ENCODE results near the gene PRKAG2.

PRKAG2 gene

DNA sequence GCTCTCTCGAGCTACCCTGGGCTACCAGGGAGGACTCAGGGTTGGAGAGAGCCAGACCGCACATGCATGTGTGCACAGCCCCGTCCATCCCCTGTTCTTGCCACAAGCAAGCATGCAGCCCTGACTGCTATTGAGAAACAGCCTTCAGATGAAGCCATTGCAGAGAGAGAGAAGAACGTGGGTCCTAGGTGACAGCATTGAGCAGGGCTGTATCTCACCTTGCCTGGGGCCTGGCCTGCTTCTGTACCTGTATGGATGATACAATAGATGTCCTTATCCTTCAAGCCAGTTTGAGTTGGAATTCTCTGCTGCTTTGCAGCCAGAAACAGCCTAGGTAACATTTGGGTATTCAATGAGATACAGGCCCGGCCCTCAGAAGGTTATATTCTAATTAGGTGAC, 229.9 kb downstream of the PRKAG2 start:
- Mint-ChIP-seq H3K9me3 (peaks cover 2% of the 10 kb centered on the region), H3K27me3 (no peaks in the 10 kb centered on the region), H3K36me3 (peaks cover 25% of the 10 kb centered on the region), H3K27ac (no peak overlapping the region), H3K4me3 (no peak overlapping the region), H3K4me1 (no peaks in the 10 kb centered on the region)
- ATAC-seq, result no peak

DNA sequence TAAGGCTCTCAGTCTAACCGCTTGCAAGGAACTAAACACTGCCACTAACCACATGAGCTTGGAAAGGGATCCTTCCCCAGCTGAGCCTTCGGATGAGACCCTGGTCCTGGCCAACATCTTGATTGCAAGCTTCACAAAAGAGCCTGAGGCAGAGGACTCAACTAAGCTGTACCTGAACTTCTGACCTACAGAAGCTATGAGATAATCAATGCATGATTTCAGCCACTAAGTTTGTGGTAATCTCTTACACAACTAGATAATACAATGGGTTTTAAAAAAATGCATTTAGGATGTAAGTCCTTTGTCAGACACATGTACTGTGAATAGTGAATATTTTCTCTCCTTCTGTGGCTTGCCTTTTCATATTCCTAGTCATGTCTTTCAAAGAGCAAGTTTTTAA, 231.6 kb downstream of the PRKAG2 start:
- Mint-ChIP-seq H3K4me3 (no peak overlapping the region), H3K27me3 (no peaks in the 10 kb centered on the region), H3K9me3 (peaks cover 2% of the 10 kb centered on the region), H3K4me1 (peaks cover 4% of the 10 kb centered on the region), H3K36me3 (peaks cover 18% of the 10 kb centered on the region), H3K27ac (no peak overlapping the region)
- no peak for ATAC-seq

- peaks cover 4% of the 10 kb centered on the region for H3K4me1 Mint-ChIP-seq
- H3K36me3 Mint-ChIP-seq, result peaks cover 18% of the 10 kb centered on the region
- no peak overlapping the region for H3K27ac Mint-ChIP-seq
- no peak for ATAC-seq
- H3K4me3 Mint-ChIP-seq, result no peak overlapping the region
- peaks cover 2% of the 10 kb centered on the region for H3K9me3 Mint-ChIP-seq
- no peaks in the 10 kb centered on the region for H3K27me3 Mint-ChIP-seq
Observed at GRCh38 chr7:151644554-151644953, 232.4 kb downstream of the PRKAG2 start.

- no peak overlapping the region for H3K27ac Mint-ChIP-seq
- H3K4me1 Mint-ChIP-seq, result peaks cover 4% of the 10 kb centered on the region
- H3K27me3 Mint-ChIP-seq, result no peaks in the 10 kb centered on the region
- H3K36me3 Mint-ChIP-seq, result peaks cover 13% of the 10 kb centered on the region
- ATAC-seq, result no peak
- H3K4me3 Mint-ChIP-seq, result no peak overlapping the region
- peaks cover 2% of the 10 kb centered on the region for H3K9me3 Mint-ChIP-seq
Observed at GRCh38 chr7:151642746-151643145, 234.2 kb downstream of the PRKAG2 start.

DNA sequence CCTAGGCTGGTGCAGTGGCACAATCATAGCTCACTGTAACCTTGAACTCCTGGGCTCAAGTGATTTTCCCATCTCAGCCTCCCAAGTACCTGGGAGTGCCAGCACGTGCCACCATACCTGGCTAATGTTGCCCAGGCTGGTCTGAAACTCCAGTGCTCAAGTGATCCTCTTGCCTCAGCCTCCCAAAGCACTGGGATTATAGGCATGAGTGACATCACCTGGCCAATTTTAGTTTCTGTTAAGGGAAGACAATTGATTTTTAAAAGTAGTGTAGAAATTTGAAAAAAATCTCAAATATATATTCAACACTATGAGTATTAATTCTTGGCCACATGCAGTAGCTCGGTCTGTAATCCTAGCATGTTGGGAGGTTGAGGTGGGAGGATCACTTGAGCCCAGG, 235.3 kb downstream of the PRKAG2 start:
- Mint-ChIP-seq H3K9me3 (no peaks in the 10 kb centered on the region), H3K36me3 (peaks cover 1% of the 10 kb centered on the region), H3K27ac (no peak overlapping the region), H3K27me3 (no peaks in the 10 kb centered on the region), H3K4me1 (peaks cover 4% of the 10 kb centered on the region), H3K4me3 (no peak overlapping the region)
- no peak for ATAC-seq

- no peak for ATAC-seq
- Mint-ChIP-seq H3K27ac (no peak overlapping the region), H3K4me3 (no peak overlapping the region), H3K27me3 (no peaks in the 10 kb centered on the region), H3K9me3 (peaks cover 4% of the 10 kb centered on the region), H3K4me1 (peaks cover 12% of the 10 kb centered on the region), H3K36me3 (peaks cover 6% of the 10 kb centered on the region)
Observed at GRCh38 chr7:151637781-151638261, 239.1 kb downstream of the PRKAG2 start.

GRCh38 chr7:151634643-151635042, 242.3 kb downstream of the PRKAG2 start:
- peaks cover 6% of the 10 kb centered on the region for H3K36me3 Mint-ChIP-seq
- no peak for ATAC-seq
- no peaks in the 10 kb centered on the region for H3K27me3 Mint-ChIP-seq
- H3K4me1 Mint-ChIP-seq, result peaks cover 19% of the 10 kb centered on the region
- H3K4me3 Mint-ChIP-seq, result no peak overlapping the region
- H3K9me3 Mint-ChIP-seq, result peaks cover 4% of the 10 kb centered on the region
- H3K27ac Mint-ChIP-seq, result no peak overlapping the region

- no peaks in the 10 kb centered on the region for H3K27me3 Mint-ChIP-seq
- H3K4me1 Mint-ChIP-seq, result peaks cover 24% of the 10 kb centered on the region
- H3K9me3 Mint-ChIP-seq, result peaks cover 4% of the 10 kb centered on the region
- H3K36me3 Mint-ChIP-seq, result peaks cover 6% of the 10 kb centered on the region
- H3K27ac Mint-ChIP-seq, result peak overlapping the region; percentile 99
- H3K4me3 Mint-ChIP-seq, result peak overlapping the region; percentile 97
- no peak for ATAC-seq
Observed at GRCh38 chr7:151633516-151633812, 243.5 kb downstream of the PRKAG2 start.

- H3K4me1 Mint-ChIP-seq, result peaks cover 24% of the 10 kb centered on the region
- peak overlapping the region; percentile 99 for H3K27ac Mint-ChIP-seq
- H3K4me3 Mint-ChIP-seq, result peak overlapping the region; percentile 97
- peaks cover 6% of the 10 kb centered on the region for H3K36me3 Mint-ChIP-seq
- H3K9me3 Mint-ChIP-seq, result peaks cover 4% of the 10 kb centered on the region
- H3K27me3 Mint-ChIP-seq, result no peaks in the 10 kb centered on the region
- ATAC-seq, result peak; percentile 82
Observed at GRCh38 chr7:151632750-151633515, 244.0 kb downstream of the PRKAG2 start.

GRCh38 chr7:151631953-151632749, 244.8 kb downstream of the PRKAG2 start:
- Mint-ChIP-seq H3K4me1 (peaks cover 24% of the 10 kb centered on the region), H3K36me3 (peaks cover 6% of the 10 kb centered on the region), H3K9me3 (peaks cover 4% of the 10 kb centered on the region), H3K27ac (peak overlapping the region; percentile 99), H3K27me3 (no peaks in the 10 kb centered on the region), H3K4me3 (peak overlapping the region; percentile 97)
- ATAC-seq, result peak; percentile 93

GRCh38 chr7:151631570-151631952, 245.4 kb downstream of the PRKAG2 start:
- Mint-ChIP-seq H3K4me1 (peaks cover 24% of the 10 kb centered on the region), H3K27me3 (no peaks in the 10 kb centered on the region), H3K27ac (peak overlapping the region; percentile 74), H3K36me3 (peaks cover 6% of the 10 kb centered on the region), H3K9me3 (peaks cover 4% of the 10 kb centered on the region), H3K4me3 (peak overlapping the region; percentile 83)
- ATAC-seq, result no peak

DNA sequence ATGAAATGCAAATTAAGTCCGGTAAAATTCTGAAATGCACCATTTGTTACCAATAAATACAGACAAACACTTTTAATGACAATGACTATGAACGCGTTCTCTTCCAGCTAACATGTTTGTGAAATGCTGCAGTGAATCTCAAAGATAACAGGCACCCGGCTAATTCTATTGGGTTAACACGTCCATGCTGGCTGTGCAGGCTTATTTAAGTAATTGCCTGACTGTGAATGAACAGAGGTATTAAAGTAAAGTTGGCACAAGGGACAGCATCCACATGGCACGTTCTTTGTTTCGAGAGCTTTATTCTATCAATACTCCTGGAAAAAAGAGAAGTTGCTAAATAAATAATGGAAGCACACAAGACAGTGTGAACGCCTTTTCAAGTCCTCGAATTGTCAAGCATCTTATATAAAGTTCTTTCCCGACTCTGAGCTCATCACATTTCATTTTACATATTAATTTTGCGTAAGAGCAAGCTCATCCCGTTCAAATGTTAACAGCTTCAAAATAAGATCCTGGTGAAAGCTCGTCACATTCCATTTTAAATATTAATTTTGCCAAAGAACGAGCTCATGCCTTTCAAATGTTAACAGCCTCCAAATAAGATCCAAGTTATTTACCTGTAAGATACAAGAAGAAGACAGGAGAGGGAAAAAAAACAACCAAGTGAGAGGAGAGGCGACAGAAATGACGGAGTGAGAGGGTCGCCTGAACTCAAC, 245.9 kb downstream of the PRKAG2 start:
- Mint-ChIP-seq H3K9me3 (peaks cover 4% of the 10 kb centered on the region), H3K4me1 (peaks cover 24% of the 10 kb centered on the region), H3K27ac (peak overlapping the region; percentile 74), H3K36me3 (peaks cover 6% of the 10 kb centered on the region), H3K4me3 (peak overlapping the region; percentile 83), H3K27me3 (no peaks in the 10 kb centered on the region)
- ATAC-seq, result no peak

GRCh38 chr7:151630358-151630757, 246.6 kb downstream of the PRKAG2 start:
- H3K27ac Mint-ChIP-seq, result no peak overlapping the region
- no peaks in the 10 kb centered on the region for H3K27me3 Mint-ChIP-seq
- no peak overlapping the region for H3K4me3 Mint-ChIP-seq
- no peak for ATAC-seq
- peaks cover 4% of the 10 kb centered on the region for H3K9me3 Mint-ChIP-seq
- peaks cover 8% of the 10 kb centered on the region for H3K36me3 Mint-ChIP-seq
- peaks cover 28% of the 10 kb centered on the region for H3K4me1 Mint-ChIP-seq

- no peak overlapping the region for H3K4me3 Mint-ChIP-seq
- peaks cover 4% of the 10 kb centered on the region for H3K9me3 Mint-ChIP-seq
- peaks cover 34% of the 10 kb centered on the region for H3K4me1 Mint-ChIP-seq
- peaks cover 14% of the 10 kb centered on the region for H3K36me3 Mint-ChIP-seq
- no peak overlapping the region for H3K27ac Mint-ChIP-seq
- H3K27me3 Mint-ChIP-seq, result no peaks in the 10 kb centered on the region
- ATAC-seq, result no peak
Observed at GRCh38 chr7:151629713-151630272, 247.1 kb downstream of the PRKAG2 start.

All from stimulated activated memory B cell treated with anti-CD40 and anti-IgM and Interleukin-4, amounts not matched to agents 10 μg/mL and 1 μg/mL and 100 μg/mL, for 72 hours (primary cell).